Endothelial cell of umbilical vein (primary cell): ENCODE data around the gene AMN1. TPM values are rescaled to one million over a fixed set of nuclear protein-coding genes. Genes with fewer than 3 reads are reported as not detected.
A peak's percentile ranks its signal among the peaks of the same experiment; 100 is the strongest.

Experiments used
- Bru-seq: library from RNA; stranded (reverse); fragments of 400-500 nt; gene quantifications from one replicate; lab custom pipeline; 2021; lab: Mats Ljungman, UMichigan
- BruChase-seq, 2 experiments: library from RNA; stranded (reverse); fragments of 400-500 nt; gene quantifications; one replicate each; lab custom pipeline; 2021; lab: Mats Ljungman, UMichigan
- BruUV-seq: library from RNA; stranded (reverse); fragments of 400-500 nt; replicated peaks from 2 replicates; lab custom pipeline; 2021; lab: Mats Ljungman, UMichigan
- CTCF ChIA-PET: fragments of 300-600, 350-600 bp; sonication (Branson Sonifier 250); formaldehyde crosslinking; loops from one replicate; lab custom pipeline; 2021; ENCODE audit warnings: antibody characterized with exemption, inconsistent platforms; lab: Charles Lee
- POLR2A ChIA-PET: fragments of 300-600, 350-600 bp; sonication (Branson Sonifier 250); formaldehyde crosslinking; loops from one replicate; lab custom pipeline; 2021; ENCODE audit warnings: antibody characterized with exemption, inconsistent platforms; lab: Charles Lee
- DNase-seq: peaks from one replicate; pipeline ENCODE4 v3.0.0-alpha.2; 2011; ENCODE audit warnings: low read depth, low spot score
- FAIRE-seq: peaks from 2 replicates; lab custom pipeline; 2011; peaks lifted over from hg19 to GRCh38; lab: Jason Lieb, UNC
- H2AFZ ChIP-seq: 2 replicates; pipeline ENCODE4 v1.6.0; 2012; ENCODE audit warnings: low read depth, low read length, control low read depth, inconsistent platforms
- H3K27ac ChIP-seq: 2 replicates; pipeline ENCODE4 v1.5.1; 2011; ENCODE audit warnings: low read depth, mild to moderate bottlenecking, control low read depth, low read length, moderate library complexity; ENCODE audit not compliant: insufficient read depth
- H3K27me3 ChIP-seq, 2 experiments: 2 replicates each; pipeline versions ENCODE4 v1.6.0 to v1.6.1; 2011; ENCODE audit warnings: low read length in 2 of 2, mixed read lengths in 1 of 2; ENCODE audit not compliant: control insufficient read depth in 2 of 2, insufficient read depth in 2 of 2
- H3K36me3 ChIP-seq, 2 experiments: 2 replicates in 1 of 2; 3 replicates in 1 of 2; pipeline ENCODE4 v1.5.1; 2011; ENCODE audit warnings: low read length in 2 of 2, mild to moderate bottlenecking in 1 of 2, moderate library complexity in 1 of 2; ENCODE audit not compliant: control insufficient read depth in 2 of 2, insufficient read depth in 2 of 2; ENCODE audit errors: extremely low read depth in 1 of 2
- H3K4me1 ChIP-seq: 3 replicates; pipeline ENCODE4 v1.5.1; 2011; ENCODE audit warnings: mild to moderate bottlenecking, low read length; ENCODE audit not compliant: control insufficient read depth, insufficient read depth; ENCODE audit errors: extremely low read depth
- H3K4me2 ChIP-seq: 2 replicates; pipeline ENCODE4 v1.6.1; 2011; ENCODE audit warnings: low read length, control low read depth, mixed read lengths; ENCODE audit not compliant: insufficient read depth
- H3K4me3 ChIP-seq, 3 experiments: fragments of 200-600 bp in 1 of 3; sonication (generic), shearing (Covaris generic) in 1 of 3; replicated peaks in 1 of 3; 2 replicates each; pipeline ENCODE4 v1.5.1; 2011 to 2016; ENCODE audit warnings: control low read depth in 3 of 3, low read length in 3 of 3, mild to moderate bottlenecking in 2 of 3, inconsistent platforms in 1 of 3, low read depth in 1 of 3, moderate library complexity in 1 of 3; ENCODE audit not compliant: insufficient read depth in 1 of 3
- H3K79me2 ChIP-seq: 2 replicates; pipeline ENCODE4 v1.6.0; 2012; ENCODE audit warnings: low read length, inconsistent platforms; ENCODE audit not compliant: control insufficient read depth, insufficient read depth
- H3K9ac ChIP-seq: replicated peaks from 2 replicates; pipeline ENCODE3; 2011; ENCODE audit warnings: low read length, control low read depth; ENCODE audit not compliant: insufficient read depth; ENCODE audit errors: extremely low read depth
- H3K9me1 ChIP-seq: replicated peaks from 3 replicates; pipeline ENCODE4 v1.6.0; 2011; ENCODE audit warnings: mild to moderate bottlenecking, low read length; ENCODE audit not compliant: control insufficient read depth, insufficient read depth; ENCODE audit errors: extremely low read depth
- H3K9me3 ChIP-seq: replicated peaks from 2 replicates; pipeline ENCODE4 v1.5.1; 2012; ENCODE audit warnings: low read length, inconsistent platforms; ENCODE audit not compliant: control insufficient read depth, insufficient read depth
- H4K20me1 ChIP-seq: replicated peaks from 2 replicates; pipeline ENCODE3; 2011; ENCODE audit warnings: mild to moderate bottlenecking, low read length; ENCODE audit not compliant: control insufficient read depth, insufficient read depth; ENCODE audit errors: extremely low read depth
- EZH2 ChIP-seq: IDR thresholded peaks from 2 replicates; pipeline ENCODE4 v1.6.1; 2012; ENCODE audit warnings: borderline replicate concordance, low read depth, mild to moderate bottlenecking, moderate library complexity, low read length, inconsistent platforms; ENCODE audit not compliant: severe bottlenecking
- GATA2 ChIP-seq: IDR thresholded peaks from 2 replicates; pipeline ENCODE4 v1.7.0; 2011; ENCODE audit warnings: low read depth, mild to moderate bottlenecking, moderate library complexity, mixed read lengths, low read length; ENCODE audit not compliant: insufficient read length, insufficient read depth
- MAX ChIP-seq: IDR thresholded peaks from 2 replicates; pipeline ENCODE4 v1.6.1; 2011; ENCODE audit not compliant: insufficient read depth, insufficient read length
- MYC ChIP-seq: IDR thresholded peaks from one replicate; pipeline ENCODE4 v1.6.1; 2011; ENCODE audit warnings: mild to moderate bottlenecking, low read depth, low read length
- POLR2A ChIP-seq: IDR thresholded peaks from 2 replicates; pipeline ENCODE4 v1.6.1; 2012; ENCODE audit warnings: low read depth, mild to moderate bottlenecking, control low read depth, low read length
- POLR2AphosphoS5 ChIP-seq: IDR thresholded peaks from 2 replicates; pipeline ENCODE4 v1.6.1; 2012; ENCODE audit warnings: low read depth, mild to moderate bottlenecking, control low read depth, low read length, moderate library complexity; ENCODE audit not compliant: insufficient read depth
- dilution Hi-C: fragments of 300-500 bp; cut with MboI; formaldehyde crosslinking; loops from one replicate; pipeline ENCODE4 v1.15.0; 2019; ENCODE audit warnings: low sequenced_read_pairs; ENCODE audit not compliant: extremely low pct_ligation_motif_present
- intact Hi-C: fragments of 100-400 bp; cut with micrococcal nuclease; formaldehyde crosslinking; loops from one replicate; pipeline ENCODE4 v1.10.0; 2022
- long read RNA-seq: library from polyadenylated mRNA; stranded (forward); transcript quantifications from one replicate; pipeline ENCODE4 v2.0.0, GENCODE V29; 2021
- polyA minus RNA-seq, 3 experiments: library from RNA; depleted of rRNA, polyadenylated mRNA; stranded (reverse); fragments of >200 nt; gene quantifications; 1 replicate in 1 of 3; 2 replicates in 2 of 3; pipeline ENCODE4 v1.2.3, GENCODE V29; 2011
- polyA plus RNA-seq, 4 experiments: library from polyadenylated mRNA; depleted of rRNA in 3 of 4; stranded (reverse) in 3 of 4; unstranded in 1 of 4; fragments of >200 nt; gene quantifications; 2 replicates each; pipeline versions ENCODE4 v1.2.1 to v1.2.3, GENCODE V29; 2011 to 2012; ENCODE audit warnings: missing spikeins in 1 of 4
- total RNA-seq: library from RNA; stranded (reverse); gene quantifications from 2 replicates; pipeline ENCODE4 v1.2.3, GENCODE V29; 2021
- TF ChIP-seq, protein P1 (sequence below), 2 donors: IDR thresholded peaks; 1 replicate in 1 of 2; 2 replicates in 1 of 2; pipeline ENCODE4 v1.5.1; 2011; ENCODE audit warnings: low read length in 2 of 2, mild to moderate bottlenecking in 2 of 2, moderate library complexity in 2 of 2, control low read depth in 1 of 2, inconsistent platforms in 1 of 2, low read depth in 1 of 2; ENCODE audit not compliant: insufficient read depth in 1 of 2; ENCODE audit errors: extremely low read depth in 1 of 2

AMN1 gene
- total RNA-seq (8.5 and 11.8 TPM in 2 replicates), polyA plus RNA-seq (11.3 and 18.0 TPM in 2 replicates), polyA minus RNA-seq (10.0 and 12.7 TPM in 2 replicates), Bru-seq, nascent RNA (percentile 60 among the genes with signal in this experiment), BruChase-seq, experiment 1, labeled RNA remaining after a 6-hour chase (percentile 61 among the genes with signal in this experiment), BruChase-seq, experiment 2, labeled RNA remaining after a 2-hour chase (percentile 55 among the genes with signal in this experiment)
- 14.6 and 15.9 TPM in 2 replicates for polyA plus RNA-seq (2011; cell fraction: cytosol; rRNA removed)
- 11.1 and 15.5 TPM in 2 replicates for polyA plus RNA-seq (2011; cell fraction: nucleus; rRNA removed)
- polyA plus RNA-seq (2012) = 10.9 and 17.3 TPM in 2 replicates
- polyA minus RNA-seq (2011; cell fraction: cytosol; rRNA and poly(A)+ RNA removed) = 2.6 TPM
- polyA minus RNA-seq (2011; cell fraction: nucleus; rRNA and poly(A)+ RNA removed) = 5.9 and 9.0 TPM in 2 replicates
- long read RNA-seq, transcript AMN1-201 (7 exons, 2,110 nt) = major isoform, 28 of 45 reads
- long read RNA-seq, transcript AMN1-211 (6 exons, 880 nt) = minor isoform, 5 of 45 reads
- long read RNA-seq, partial matches to known transcripts = 0 of 45 reads
- long read RNA-seq, other reads (novel, unspliced or antisense) = 9 of 45 reads

GRCh38 chr12:31728917-31729640 lies at the start of gene AMN1:
Gene AMN1 (minus strand): TSS chr12:31729021. CDS start chr12:31729008, 13 bp downstream.
- CTCF ChIA-PET = interaction anchor here (1.0 to 1.4 kb wide), 5 partner anchors 14 to 583 kb away, joined by 3 to 5 read pairs (median 4); no protein-coding TSS in a partner anchor
- H2AFZ ChIP-seq = peak within 1 kb of the TSS; percentile 51
- dilution Hi-C loops = no loop called here
- TSS peak; percentile 68 for BruUV-seq
- FAIRE-seq (peak; percentile 87), DNase-seq (peak; percentile 100)
- no peaks in the 10 kb centered on the region for H4K20me1 ChIP-seq
- peaks cover 3% of the 10 kb centered on the region for H3K79me2 ChIP-seq
- peaks cover 3% of the 10 kb centered on the region for H3K9me3 ChIP-seq
- no peaks in the 10 kb centered on the region for H3K36me3 ChIP-seq
- H3K4me3 ChIP-seq = peak within 1 kb of the TSS; percentile 24 to 75 (median 55)
- no peaks in the 10 kb centered on the region for H3K9me1 ChIP-seq
- peaks cover 37% of the 10 kb centered on the region for H3K4me1 ChIP-seq
- peak within 1 kb of the TSS; percentile 90 for H3K27ac ChIP-seq
- POLR2A ChIA-PET = interaction anchor here (0.7 to 1.2 kb wide), 5 partner anchors 14 to 230 kb away, joined by 3 to 11 read pairs (median 4); partner anchors contain the start of gene RESF1
- no peaks in the 10 kb centered on the region for H3K27me3 ChIP-seq
- TF ChIP-seq POLR2A = peak; percentile 7
- no peak for TF ChIP-seq GATA2
- no peak for TF ChIP-seq EZH2
- peak; percentile 47 for TF ChIP-seq MAX
- TF ChIP-seq, protein P1, sequence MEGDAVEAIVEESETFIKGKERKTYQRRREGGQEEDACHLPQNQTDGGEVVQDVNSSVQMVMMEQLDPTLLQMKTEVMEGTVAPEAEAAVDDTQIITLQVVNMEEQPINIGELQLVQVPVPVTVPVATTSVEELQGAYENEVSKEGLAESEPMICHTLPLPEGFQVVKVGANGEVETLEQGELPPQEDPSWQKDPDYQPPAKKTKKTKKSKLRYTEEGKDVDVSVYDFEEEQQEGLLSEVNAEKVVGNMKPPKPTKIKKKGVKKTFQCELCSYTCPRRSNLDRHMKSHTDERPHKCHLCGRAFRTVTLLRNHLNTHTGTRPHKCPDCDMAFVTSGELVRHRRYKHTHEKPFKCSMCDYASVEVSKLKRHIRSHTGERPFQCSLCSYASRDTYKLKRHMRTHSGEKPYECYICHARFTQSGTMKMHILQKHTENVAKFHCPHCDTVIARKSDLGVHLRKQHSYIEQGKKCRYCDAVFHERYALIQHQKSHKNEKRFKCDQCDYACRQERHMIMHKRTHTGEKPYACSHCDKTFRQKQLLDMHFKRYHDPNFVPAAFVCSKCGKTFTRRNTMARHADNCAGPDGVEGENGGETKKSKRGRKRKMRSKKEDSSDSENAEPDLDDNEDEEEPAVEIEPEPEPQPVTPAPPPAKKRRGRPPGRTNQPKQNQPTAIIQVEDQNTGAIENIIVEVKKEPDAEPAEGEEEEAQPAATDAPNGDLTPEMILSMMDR (IDR thresholded peaks at IDR 0.05; ENCODE audit: extremely low read depth in 1 of 2, insufficient read depth in 1 of 2, low read depth in 1 of 2, low read length in 2 of 2) = no peak
- TF ChIP-seq MYC = no peak
- peak; percentile 55 for TF ChIP-seq POLR2AphosphoS5
- H3K4me2 ChIP-seq = peak within 1 kb of the TSS; percentile 87
- peak within 1 kb of the TSS; percentile 87 for H3K9ac ChIP-seq
- intact Hi-C loops = loop anchor here (1.0 to 5.0 kb wide), 2 partner anchors 146 to 378 kb away; partner anchors contain the start of gene BICD1
